GM19328 (cell line): ENCODE results near the gene SPTLC2.
A peak's percentile ranks its signal among the peaks of the same experiment; 100 is the strongest.

Source experiments
- ATAC-seq: cut with Tn5 transposase; IDR thresholded peaks from one replicate; pipeline ENCODE4 v1.9.1; 2021; ENCODE audit warnings: mild to moderate bottlenecking, moderate library complexity; ENCODE audit not compliant: unreplicated experiment

Gene SPTLC2

DNA sequence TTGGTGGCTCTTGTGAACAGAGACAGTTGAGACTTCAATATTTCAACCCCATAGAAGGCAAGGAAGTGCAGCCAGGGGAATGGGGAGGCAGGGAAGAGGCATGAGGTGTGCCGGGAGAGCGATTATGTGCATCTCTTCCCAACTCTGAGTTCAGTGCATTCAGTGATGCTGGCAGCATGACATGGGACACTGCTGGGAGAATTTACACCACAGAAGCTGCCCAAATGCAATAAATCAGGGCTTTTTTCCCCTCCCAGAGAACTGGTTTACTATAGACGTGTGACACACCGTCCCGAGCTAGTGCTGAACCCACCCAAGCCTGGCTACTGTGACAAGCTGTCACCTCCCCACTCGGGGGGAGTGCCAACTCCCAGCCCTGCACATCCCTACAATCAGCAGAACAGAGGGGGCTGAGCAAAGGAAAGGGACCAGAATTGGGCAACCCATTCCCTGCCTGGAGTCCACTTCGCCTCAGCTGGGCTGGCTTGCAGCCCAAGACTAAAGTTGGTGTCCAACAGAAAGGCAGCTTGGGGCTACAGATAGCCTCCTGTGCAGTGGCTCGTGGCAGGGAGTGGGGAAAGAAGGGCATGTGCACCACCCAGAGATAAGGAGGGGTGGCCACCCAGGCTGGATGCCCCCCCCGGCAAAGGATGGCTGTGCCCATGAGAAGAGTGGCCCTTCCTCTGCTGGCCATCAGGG lies 141.8 kb downstream of the SPTLC2 start:
- no peak for ATAC-seq

DNA sequence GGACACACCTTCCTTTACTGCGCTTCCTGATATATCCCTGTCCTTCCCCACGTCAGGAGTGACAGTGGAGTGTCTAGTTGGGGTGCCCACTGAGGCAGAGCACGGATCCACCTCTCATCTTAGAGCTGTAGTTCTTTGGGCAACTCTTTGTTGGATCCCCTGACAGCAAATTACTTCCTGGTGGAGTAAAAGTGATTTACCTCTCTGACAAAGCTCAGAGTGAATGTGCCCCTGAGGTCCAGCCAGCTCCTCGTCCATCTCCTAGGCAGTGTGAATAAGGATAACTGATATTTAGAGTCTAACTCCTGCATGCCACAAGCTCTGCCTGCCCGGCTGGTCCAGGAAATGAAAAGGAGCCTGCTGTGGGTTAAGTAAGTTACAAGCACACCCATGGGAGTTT lies 142.5 kb downstream of the SPTLC2 start:
- ATAC-seq, result no peak

GRCh38 chr14:77470224-77470870 lies 146.1 kb downstream of the SPTLC2 start:
- no peak for ATAC-seq

DNA sequence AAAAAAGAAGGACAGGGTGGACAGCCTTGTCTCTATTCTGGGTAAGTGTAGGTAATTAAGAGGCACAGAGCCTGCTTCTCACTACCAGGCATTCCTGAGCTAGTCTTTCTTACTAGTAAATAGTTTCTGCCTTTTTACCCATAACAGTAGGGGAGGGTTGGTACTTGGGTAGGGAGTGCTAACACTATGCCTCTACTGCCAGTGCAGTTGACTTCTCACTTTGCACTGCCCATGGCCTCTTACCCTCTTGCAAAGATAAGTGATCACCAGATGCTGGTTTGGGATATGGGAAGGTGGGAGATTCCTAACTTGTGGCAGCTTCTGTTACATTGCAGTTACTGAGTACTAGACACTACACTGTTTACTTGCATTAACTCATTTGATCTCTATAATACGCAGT lies 146.9 kb downstream of the SPTLC2 start:
- ATAC-seq, result no peak

- ATAC-seq, result no peak
These were observed 147.4 kb downstream of the SPTLC2 start for GRCh38 chr14:77469067-77469505.

DNA sequence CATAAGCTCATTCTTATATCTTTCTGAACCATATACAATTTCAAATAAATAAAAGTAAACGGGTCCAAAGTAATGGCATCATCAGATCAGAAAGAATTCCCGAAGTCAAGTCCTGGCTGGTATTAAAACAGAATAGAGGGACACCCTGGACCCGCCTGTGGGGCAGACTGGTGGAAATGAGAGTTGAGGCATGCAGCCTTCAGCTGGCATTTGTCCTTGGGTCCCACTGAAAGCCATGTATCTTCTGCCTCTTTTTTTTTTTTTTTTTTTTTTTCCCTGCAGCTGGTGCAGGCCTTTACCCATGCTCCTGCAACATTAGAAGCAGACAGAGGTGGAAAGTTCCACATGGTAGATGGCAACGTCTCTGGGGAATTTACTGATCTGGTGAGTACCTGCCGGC lies 148.6 kb downstream of the SPTLC2 start:
- ATAC-seq, result no peak

DNA sequence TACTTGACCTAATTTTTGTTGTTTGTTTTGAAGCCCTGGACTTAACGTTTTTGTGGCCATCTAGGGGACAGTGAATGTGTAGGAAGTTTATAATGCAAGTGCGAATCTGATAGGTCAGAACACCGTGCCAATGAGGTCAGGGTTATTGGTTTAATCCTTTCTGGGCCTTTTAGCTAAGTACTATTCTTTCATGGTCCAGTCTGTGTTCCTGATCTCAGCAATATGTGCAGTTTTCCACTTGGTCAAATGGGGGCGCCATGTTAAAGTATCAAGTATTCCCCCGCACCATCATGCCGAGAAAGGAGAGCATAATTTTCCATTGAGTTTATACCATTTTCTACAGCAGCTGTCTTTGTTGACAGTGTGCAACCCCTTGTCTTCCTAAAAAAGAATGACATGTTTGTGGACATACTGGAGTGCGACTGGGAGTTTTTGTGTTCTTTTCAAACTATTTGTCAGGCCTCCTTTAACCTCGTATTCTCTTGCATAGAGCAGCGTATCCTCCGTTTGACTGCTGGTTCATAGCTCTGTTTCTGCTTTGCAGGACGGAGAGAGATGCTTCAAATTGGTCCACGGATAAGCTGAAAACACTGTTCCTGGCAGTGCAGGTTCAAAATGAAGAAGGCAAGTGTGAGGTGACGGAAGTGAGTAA lies 157.2 kb downstream of the SPTLC2 start:
- ATAC-seq, result no peak

GRCh38 chr14:77458249-77458950 lies 158.0 kb downstream of the SPTLC2 start:
- ATAC-seq, result peak; percentile 18

GRCh38 chr14:77457522-77458248 lies 158.8 kb downstream of the SPTLC2 start, which contains the start of the genes AHSA1 and VIPAS39:
Gene AHSA1 (plus strand): TSS chr14:77458093. CDS start chr14:77458190, 97 bp downstream.
Gene VIPAS39 (minus strand): TSS chr14:77457601. CDS start chr14:77454102, 3,499 bp downstream.
- ATAC-seq, result peak; percentile 83

GRCh38 chr14:77457115-77457521 lies 159.3 kb downstream of the SPTLC2 start:
- peak; percentile 16 for ATAC-seq
